Endothelial cell of umbilical vein (primary cell): ENCODE data around the gene GOLGA8S.

ENCODE experiments used
- EZH2 ChIP-seq: IDR thresholded peaks from 2 replicates; pipeline ENCODE4 v1.6.1; 2012; ENCODE audit warnings: borderline replicate concordance, low read depth, mild to moderate bottlenecking, moderate library complexity, low read length, inconsistent platforms; ENCODE audit not compliant: severe bottlenecking
- FOS ChIP-seq: IDR thresholded peaks from 2 replicates; pipeline ENCODE4 v1.6.1; 2011; ENCODE audit warnings: mild to moderate bottlenecking, low read length, moderate library complexity, borderline replicate concordance; ENCODE audit not compliant: insufficient read depth
- GATA2 ChIP-seq: IDR thresholded peaks from 2 replicates; pipeline ENCODE4 v1.7.0; 2011; ENCODE audit warnings: low read depth, mild to moderate bottlenecking, moderate library complexity, mixed read lengths, low read length; ENCODE audit not compliant: insufficient read length, insufficient read depth
- MYC ChIP-seq: IDR thresholded peaks from one replicate; pipeline ENCODE4 v1.6.1; 2011; ENCODE audit warnings: mild to moderate bottlenecking, low read depth, low read length
- POLR2A ChIP-seq: IDR thresholded peaks from 2 replicates; pipeline ENCODE4 v1.6.1; 2012; ENCODE audit warnings: low read depth, mild to moderate bottlenecking, control low read depth, low read length
- POLR2AphosphoS5 ChIP-seq: IDR thresholded peaks from 2 replicates; pipeline ENCODE4 v1.6.1; 2012; ENCODE audit warnings: low read depth, mild to moderate bottlenecking, control low read depth, low read length, moderate library complexity; ENCODE audit not compliant: insufficient read depth
- TF ChIP-seq, protein P1 (sequence below), 2 donors: IDR thresholded peaks; 1 replicate in 1 of 2; 2 replicates in 1 of 2; pipeline ENCODE4 v1.5.1; 2011; ENCODE audit warnings: low read length in 2 of 2, mild to moderate bottlenecking in 2 of 2, moderate library complexity in 2 of 2, control low read depth in 1 of 2, inconsistent platforms in 1 of 2, low read depth in 1 of 2; ENCODE audit not compliant: insufficient read depth in 1 of 2; ENCODE audit errors: extremely low read depth in 1 of 2
- TF ChIP-seq, protein P2 (sequence below): IDR thresholded peaks from 2 replicates; pipeline ENCODE4 v1.6.1; 2011; ENCODE audit not compliant: insufficient read depth, insufficient read length

DNA sequence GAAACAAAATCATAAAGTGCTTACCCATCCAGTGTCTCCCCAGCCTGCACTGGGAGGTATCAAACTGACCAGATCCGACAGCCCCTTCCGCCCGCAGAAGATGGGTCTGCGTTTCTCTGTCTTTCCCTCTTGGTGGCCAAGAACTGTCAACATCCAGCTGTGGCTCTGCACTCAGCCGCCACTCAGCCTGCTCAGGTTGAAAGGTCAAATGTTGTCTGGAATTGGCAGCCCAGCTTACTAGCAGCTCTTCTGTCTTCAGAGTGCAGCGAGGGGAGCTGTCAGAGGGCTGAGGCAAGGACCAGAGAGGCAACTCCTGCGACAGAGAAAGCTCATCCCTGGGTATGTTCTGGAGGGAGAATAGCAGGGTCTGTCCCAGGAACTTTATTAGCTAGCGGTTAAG, 47.1 kb downstream of the GOLGA8S start:
- TF ChIP-seq FOS (no peak), MYC (no peak), POLR2AphosphoS5 (no peak), POLR2A (no peak), EZH2 (no peak), GATA2 (no peak)
- TF ChIP-seq, protein P1, sequence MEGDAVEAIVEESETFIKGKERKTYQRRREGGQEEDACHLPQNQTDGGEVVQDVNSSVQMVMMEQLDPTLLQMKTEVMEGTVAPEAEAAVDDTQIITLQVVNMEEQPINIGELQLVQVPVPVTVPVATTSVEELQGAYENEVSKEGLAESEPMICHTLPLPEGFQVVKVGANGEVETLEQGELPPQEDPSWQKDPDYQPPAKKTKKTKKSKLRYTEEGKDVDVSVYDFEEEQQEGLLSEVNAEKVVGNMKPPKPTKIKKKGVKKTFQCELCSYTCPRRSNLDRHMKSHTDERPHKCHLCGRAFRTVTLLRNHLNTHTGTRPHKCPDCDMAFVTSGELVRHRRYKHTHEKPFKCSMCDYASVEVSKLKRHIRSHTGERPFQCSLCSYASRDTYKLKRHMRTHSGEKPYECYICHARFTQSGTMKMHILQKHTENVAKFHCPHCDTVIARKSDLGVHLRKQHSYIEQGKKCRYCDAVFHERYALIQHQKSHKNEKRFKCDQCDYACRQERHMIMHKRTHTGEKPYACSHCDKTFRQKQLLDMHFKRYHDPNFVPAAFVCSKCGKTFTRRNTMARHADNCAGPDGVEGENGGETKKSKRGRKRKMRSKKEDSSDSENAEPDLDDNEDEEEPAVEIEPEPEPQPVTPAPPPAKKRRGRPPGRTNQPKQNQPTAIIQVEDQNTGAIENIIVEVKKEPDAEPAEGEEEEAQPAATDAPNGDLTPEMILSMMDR (IDR thresholded peaks at IDR 0.05; ENCODE audit: extremely low read depth in 1 of 2, insufficient read depth in 1 of 2, low read depth in 1 of 2, low read length in 2 of 2) = no peak
- TF ChIP-seq, protein P2, sequence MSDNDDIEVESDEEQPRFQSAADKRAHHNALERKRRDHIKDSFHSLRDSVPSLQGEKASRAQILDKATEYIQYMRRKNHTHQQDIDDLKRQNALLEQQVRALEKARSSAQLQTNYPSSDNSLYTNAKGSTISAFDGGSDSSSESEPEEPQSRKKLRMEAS = no peak
